Cerebellar nuclear complex (tissue), 1 donor: ENCODE results near the gene LDB3.
"Not testable (repeated sequence)": the region's sequence is repeated elsewhere in the genome, so short reads cannot be mapped to it uniquely, and the experiment has no call there.

Experiments used
- DNase-seq, 2 experiments: peaks; one replicate each; lab custom pipeline; 2025; lab: John Stamatoyannopoulos, UW

Gene LDB3

GRCh38 chr10:86668297-86669165, at the start of gene LDB3:
TSS of gene LDB3 (plus strand) at chr10:86668511. CDS start at chr10:86668692, 181 bp downstream.
- DNase-seq = no peak

GRCh38 chr10:86628311-86628710, 40.0 kb upstream of the LDB3 start:
- no peak for DNase-seq

GRCh38 chr10:86630079-86630478, 38.2 kb upstream of the LDB3 start:
- DNase-seq = no peak

GRCh38 chr10:86632009-86632800, 36.1 kb upstream of the LDB3 start:
- no peak for DNase-seq

GRCh38 chr10:86632951-86633350, 35.4 kb upstream of the LDB3 start:
- no peak for DNase-seq

- DNase-seq = no peak
These were observed 32.9 kb upstream of the LDB3 start for GRCh38 chr10:86635402-86635801.

GRCh38 chr10:86636311-86636710, 32.0 kb upstream of the LDB3 start:
- no peak for DNase-seq

- DNase-seq = no peak
These were observed 26.3 kb upstream of the LDB3 start for GRCh38 chr10:86642021-86642420.

- DNase-seq = no peak
These were observed 25.8 kb upstream of the LDB3 start for GRCh38 chr10:86642499-86642898.

GRCh38 chr10:86644152-86644793, 24.0 kb upstream of the LDB3 start:
- no peak for DNase-seq

- DNase-seq = no peak
These were observed 23.4 kb upstream of the LDB3 start for GRCh38 chr10:86644794-86645445.

- DNase-seq = not testable (repeated sequence)
These were observed 22.6 kb upstream of the LDB3 start for GRCh38 chr10:86645621-86646165.

GRCh38 chr10:86646532-86646931, 21.8 kb upstream of the LDB3 start:
- DNase-seq = no peak

GRCh38 chr10:86646933-86647332, 21.4 kb upstream of the LDB3 start:
- no peak for DNase-seq

- DNase-seq = no peak
These were observed 20.3 kb upstream of the LDB3 start for GRCh38 chr10:86647773-86648703.

- DNase-seq = no peak
These were observed 19.4 kb upstream of the LDB3 start for GRCh38 chr10:86648704-86649427.

- DNase-seq = no peak
These were observed 18.7 kb upstream of the LDB3 start for GRCh38 chr10:86649471-86650150.

GRCh38 chr10:86650151-86650550, 18.2 kb upstream of the LDB3 start:
- no peak for DNase-seq

- DNase-seq = no peak
These were observed 17.3 kb upstream of the LDB3 start for GRCh38 chr10:86651021-86651471.
